Activated CD4-positive, alpha-beta memory T cell treated with anti-CD3 and anti-CD28 coated beads, Interleukin-2, amount 10 ng/mL, durations not matched to agents 7 days and 5 days (primary cell): ENCODE data around the gene FARS2. TPM values are rescaled to one million over a fixed set of nuclear protein-coding genes. Genes with fewer than 3 reads are reported as not detected.
A peak's percentile ranks its signal among the peaks of the same experiment; 100 is the strongest.

Source experiments
- CTCF ChIA-PET: fragments of 350-600 bp; sonication (Branson Sonifier 250); formaldehyde crosslinking; loops from one replicate; lab custom pipeline; 2021; ENCODE audit warnings: antibody characterized with exemption, inconsistent platforms; lab: Charles Lee
- POLR2A ChIA-PET: fragments of 350-600 bp; sonication (Branson Sonifier 250); formaldehyde crosslinking; loops from one replicate; lab custom pipeline; 2021; ENCODE audit warnings: antibody characterized with exemption; lab: Charles Lee
- DNase-seq: peaks from one replicate; pipeline ENCODE4 v3.0.0-alpha.2; 2020
- H3K27ac Mint-ChIP-seq: one replicate; pipeline ENCODE4 v1.8.0; 2021; ENCODE audit warnings: mild to moderate bottlenecking, mixed read lengths
- H3K27me3 Mint-ChIP-seq: one replicate; pipeline ENCODE4 v1.8.0; 2021; ENCODE audit warnings: mixed read lengths
- H3K36me3 Mint-ChIP-seq: one replicate; pipeline ENCODE4 v1.8.0; 2021; ENCODE audit warnings: low read depth, mixed read lengths
- H3K4me1 Mint-ChIP-seq: one replicate; pipeline ENCODE4 v1.8.0; 2021; ENCODE audit warnings: mixed read lengths
- H3K4me3 Mint-ChIP-seq: one replicate; pipeline ENCODE4 v1.8.0; 2021; ENCODE audit warnings: mild to moderate bottlenecking, mixed read lengths
- H3K9me3 Mint-ChIP-seq: one replicate; pipeline ENCODE4 v1.8.0; 2021; ENCODE audit warnings: mixed read lengths
- total RNA-seq, 2 experiments: library from RNA; stranded (reverse); gene quantifications; one replicate each; pipeline ENCODE4 v1.2.3, GENCODE V29; 2021

Gene FARS2
- total RNA-seq, 2 experiments from 2014 or later, result 17.6 to 18.7 TPM

GRCh38 chr6:5663739-5664138, 402.4 kb downstream of the FARS2 start:
- Mint-ChIP-seq H3K9me3 (no peaks in the 10 kb centered on the region), H3K36me3 (no peaks in the 10 kb centered on the region), H3K4me1 (peaks cover 19% of the 10 kb centered on the region), H3K4me3 (no peak overlapping the region), H3K27ac (no peak overlapping the region), H3K27me3 (no peaks in the 10 kb centered on the region)
- no peak for DNase-seq
- POLR2A ChIA-PET, result interaction anchor here (2.0 kb wide), 1 partner anchor 12 kb away, joined by 4 read pairs; no protein-coding TSS in a partner anchor
- CTCF ChIA-PET, result interaction anchor here (1.3 kb wide), 1 partner anchor 193 kb away, joined by 4 read pairs; no protein-coding TSS in a partner anchor

GRCh38 chr6:5664149-5664548, 402.8 kb downstream of the FARS2 start:
- no peak for DNase-seq
- Mint-ChIP-seq H3K9me3 (no peaks in the 10 kb centered on the region), H3K27me3 (no peaks in the 10 kb centered on the region), H3K36me3 (no peaks in the 10 kb centered on the region), H3K27ac (no peak overlapping the region), H3K4me1 (peaks cover 19% of the 10 kb centered on the region), H3K4me3 (no peak overlapping the region)
- CTCF ChIA-PET, result interaction anchor here (1.3 kb wide), 1 partner anchor 193 kb away, joined by 4 read pairs; no protein-coding TSS in a partner anchor
- POLR2A ChIA-PET, result interaction anchor here (2.0 kb wide), 1 partner anchor 12 kb away, joined by 4 read pairs; no protein-coding TSS in a partner anchor

- POLR2A ChIA-PET, result no interaction called here
- no peak overlapping the region for H3K4me3 Mint-ChIP-seq
- H3K9me3 Mint-ChIP-seq, result no peaks in the 10 kb centered on the region
- CTCF ChIA-PET, result no interaction called here
- H3K4me1 Mint-ChIP-seq, result peaks cover 19% of the 10 kb centered on the region
- peak overlapping the region; percentile 67 for H3K27ac Mint-ChIP-seq
- H3K27me3 Mint-ChIP-seq, result no peaks in the 10 kb centered on the region
- peak; percentile 20 for DNase-seq
- no peaks in the 10 kb centered on the region for H3K36me3 Mint-ChIP-seq
Measured at GRCh38 chr6:5665173-5665572, 403.9 kb downstream of the FARS2 start.

GRCh38 chr6:5665667-5666066, 404.4 kb downstream of the FARS2 start:
- CTCF ChIA-PET, result no interaction called here
- Mint-ChIP-seq H3K9me3 (no peaks in the 10 kb centered on the region), H3K4me3 (no peak overlapping the region), H3K36me3 (no peaks in the 10 kb centered on the region), H3K27me3 (no peaks in the 10 kb centered on the region), H3K4me1 (peaks cover 19% of the 10 kb centered on the region), H3K27ac (peak overlapping the region; percentile 67)
- no peak for DNase-seq
- POLR2A ChIA-PET, result no interaction called here

- Mint-ChIP-seq H3K4me1 (peaks cover 28% of the 10 kb centered on the region), H3K9me3 (no peaks in the 10 kb centered on the region), H3K36me3 (peaks cover 1% of the 10 kb centered on the region), H3K27me3 (no peaks in the 10 kb centered on the region), H3K4me3 (no peak overlapping the region), H3K27ac (no peak overlapping the region)
- no peak for DNase-seq
- ChIA-PET POLR2A (no interaction called here), CTCF (no interaction called here)
Measured at GRCh38 chr6:5666695-5667094, 405.4 kb downstream of the FARS2 start.

- Mint-ChIP-seq H3K27ac (peak overlapping the region; percentile 11), H3K36me3 (peaks cover 4% of the 10 kb centered on the region), H3K4me3 (no peak overlapping the region), H3K9me3 (no peaks in the 10 kb centered on the region), H3K27me3 (no peaks in the 10 kb centered on the region), H3K4me1 (peaks cover 30% of the 10 kb centered on the region)
- ChIA-PET POLR2A (interaction anchor here (0.9 to 1.5 kb wide), 2 partner anchors 8 to 14 kb away, joined by 3 read pairs; no protein-coding TSS in a partner anchor), CTCF (no interaction called here)
- DNase-seq, result no peak
Measured at GRCh38 chr6:5667737-5668136, 406.4 kb downstream of the FARS2 start.

GRCh38 chr6:5670381-5670780, 409.1 kb downstream of the FARS2 start:
- CTCF ChIA-PET, result interaction anchor here (1.0 kb wide), 1 partner anchor 199 kb away, joined by 3 read pairs; no protein-coding TSS in a partner anchor
- Mint-ChIP-seq H3K4me3 (no peak overlapping the region), H3K4me1 (peaks cover 23% of the 10 kb centered on the region), H3K27ac (no peak overlapping the region), H3K27me3 (no peaks in the 10 kb centered on the region), H3K9me3 (no peaks in the 10 kb centered on the region), H3K36me3 (peaks cover 4% of the 10 kb centered on the region)
- no peak for DNase-seq
- POLR2A ChIA-PET, result no interaction called here

- H3K27ac Mint-ChIP-seq, result peak overlapping the region; percentile 11
- no peak for DNase-seq
- H3K36me3 Mint-ChIP-seq, result peaks cover 4% of the 10 kb centered on the region
- H3K9me3 Mint-ChIP-seq, result no peaks in the 10 kb centered on the region
- peaks cover 22% of the 10 kb centered on the region for H3K4me1 Mint-ChIP-seq
- no peaks in the 10 kb centered on the region for H3K27me3 Mint-ChIP-seq
- CTCF ChIA-PET, result interaction anchor here (1.0 kb wide), 2 partner anchors 199 to 200 kb away, joined by 3 to 5 read pairs; no protein-coding TSS in a partner anchor
- no peak overlapping the region for H3K4me3 Mint-ChIP-seq
- POLR2A ChIA-PET, result no interaction called here
Measured at GRCh38 chr6:5670811-5671561, 409.7 kb downstream of the FARS2 start.

GRCh38 chr6:5671601-5672559, 410.6 kb downstream of the FARS2 start:
- ChIA-PET CTCF (interaction anchor here (1.0 to 1.3 kb wide), 2 partner anchors 201 kb away, joined by 3 to 5 read pairs; no protein-coding TSS in a partner anchor), POLR2A (no interaction called here)
- Mint-ChIP-seq H3K36me3 (peaks cover 4% of the 10 kb centered on the region), H3K9me3 (no peaks in the 10 kb centered on the region), H3K4me3 (no peak overlapping the region), H3K27me3 (no peaks in the 10 kb centered on the region), H3K4me1 (peaks cover 18% of the 10 kb centered on the region), H3K27ac (no peak overlapping the region)
- DNase-seq, result no peak

- ChIA-PET POLR2A (no interaction called here), CTCF (interaction anchor here (1.3 kb wide), 1 partner anchor 202 kb away, joined by 3 read pairs; no protein-coding TSS in a partner anchor)
- Mint-ChIP-seq H3K36me3 (peaks cover 4% of the 10 kb centered on the region), H3K27me3 (no peaks in the 10 kb centered on the region), H3K27ac (no peak overlapping the region), H3K9me3 (no peaks in the 10 kb centered on the region), H3K4me3 (no peak overlapping the region), H3K4me1 (peaks cover 16% of the 10 kb centered on the region)
- no peak for DNase-seq
Measured at GRCh38 chr6:5672581-5673011, 411.3 kb downstream of the FARS2 start.

GRCh38 chr6:5673019-5673790, 411.9 kb downstream of the FARS2 start:
- no peak for DNase-seq
- Mint-ChIP-seq H3K4me1 (peaks cover 11% of the 10 kb centered on the region), H3K4me3 (no peak overlapping the region), H3K27ac (no peak overlapping the region), H3K27me3 (no peaks in the 10 kb centered on the region), H3K9me3 (no peaks in the 10 kb centered on the region), H3K36me3 (peaks cover 4% of the 10 kb centered on the region)
- ChIA-PET CTCF (interaction anchor here (1.3 kb wide), 1 partner anchor 202 kb away, joined by 3 read pairs; no protein-coding TSS in a partner anchor), POLR2A (no interaction called here)

GRCh38 chr6:5674141-5674540, 412.8 kb downstream of the FARS2 start:
- Mint-ChIP-seq H3K27ac (no peak overlapping the region), H3K9me3 (no peaks in the 10 kb centered on the region), H3K4me1 (peaks cover 11% of the 10 kb centered on the region), H3K4me3 (no peak overlapping the region), H3K36me3 (peaks cover 4% of the 10 kb centered on the region), H3K27me3 (no peaks in the 10 kb centered on the region)
- CTCF ChIA-PET, result no interaction called here
- POLR2A ChIA-PET, result no interaction called here
- DNase-seq, result no peak
